ENCODE results near the gene ZBTB16.

Gene ZBTB16

GRCh38 chr11:114026355-114026754 is 33.2 kb upstream of the ZBTB16 start (continued):
- TF ChIP-seq ZNF449 (tag by site-specific recombination; IDR thresholded peaks at IDR 0.05) (peak; percentile 55; the same call in 1 of the 2 replicates), ZNF202 (tag by site-specific recombination; IDR thresholded peaks at IDR 0.05; ENCODE audit: borderline replicate concordance) (no peak), ZNF677 (tag by site-specific recombination; IDR thresholded peaks at IDR 0.05) (no peak), GLIS2 (tag by site-specific recombination; IDR thresholded peaks at IDR 0.05) (no peak), WT1 (tag by site-specific recombination; IDR thresholded peaks at IDR 0.05) (no peak), SCRT2 (tag by site-specific recombination; IDR thresholded peaks at IDR 0.05) (no peak), ELK4 (IDR thresholded peaks at IDR 0.05; ENCODE audit: borderline replicate concordance, low read depth, low read length) (no peak), ZNF707 (tag by site-specific recombination; IDR thresholded peaks at IDR 0.05) (no peak), TRIM28 (IDR thresholded peaks at IDR 0.05; ENCODE audit: borderline replicate concordance, low read length) (peak; percentile 78; the same call in 1 of the 2 replicates), ZNF114 (tag by site-specific recombination; IDR thresholded peaks at IDR 0.05) (no peak), FEZF1 (tag by site-specific recombination; IDR thresholded peaks at IDR 0.05) (no peak), ZSCAN4 (tag by site-specific recombination; IDR thresholded peaks at IDR 0.05) (no peak), ZNF48 (tag by site-specific recombination; IDR thresholded peaks at IDR 0.05) (no peak), HIC1 (tag by site-specific recombination; IDR thresholded peaks at IDR 0.05) (no peak), ZBTB10 (tag by site-specific recombination; IDR thresholded peaks at IDR 0.05) (no peak), ZNF23 (tag by site-specific recombination; IDR thresholded peaks at IDR 0.05; ENCODE audit: borderline replicate concordance) (no peak), ZSCAN5A (tag by site-specific recombination; IDR thresholded peaks at IDR 0.05) (no peak), ZNF324 (tag by site-specific recombination; IDR thresholded peaks at IDR 0.05) (no peak), PATZ1 (tag by site-specific recombination; IDR thresholded peaks at IDR 0.05) (no peak), PRDM10 (tag by site-specific recombination; IDR thresholded peaks at IDR 0.05) (0 out of 2 replicates have a peak, but pooled peaks have one; percentile 34), ZNF510 (tag by site-specific recombination; IDR thresholded peaks at IDR 0.05; ENCODE audit: insufficient replicate concordance) (no peak), ZNF157 (tag by site-specific recombination; IDR thresholded peaks at IDR 0.05) (no peak), MZF1 (tag by site-specific recombination; IDR thresholded peaks at IDR 0.05; ENCODE audit: borderline replicate concordance) (peak; percentile 92)

Measured in HEK293 (cell line).